Fibroblast of lung (primary cell): Measurements from ENCODE around the gene MEF2D.

Experiments used
- CTCF ChIP-seq, 2 donors: IDR thresholded peaks in 1 of 2; conservative IDR thresholded peaks in 1 of 2; 1 replicate in 1 of 2; 2 replicates in 1 of 2; pipeline ENCODE4 v1.5.1; 2011 to 2012; ENCODE audit warnings: low read length in 2 of 2, control low read depth in 1 of 2, inconsistent platforms in 1 of 2, low read depth in 1 of 2, mild to moderate bottlenecking in 1 of 2
- EZH2 ChIP-seq: IDR thresholded peaks from 2 replicates; pipeline ENCODE4 v1.5.1; 2012; ENCODE audit warnings: low read length, control low read depth, mild to moderate bottlenecking; ENCODE audit errors: missing control alignments

GRCh38 chr1:156511644-156512043, 11.1 kb upstream of the MEF2D start:
- TF ChIP-seq EZH2 (no peak), CTCF (conservative IDR thresholded peaks at IDR 0.05 in 1 of 2, IDR thresholded peaks at IDR 0.05 in 1 of 2; ENCODE audit: low read depth in 1 of 2, low read length in 2 of 2) (no peak)
